Calu3 (cell line): ENCODE results near the gene AZU1. TPM values are rescaled to one million over a fixed set of nuclear protein-coding genes. Genes with fewer than 3 reads are reported as not detected.
A peak's percentile ranks its signal among the peaks of the same experiment; 100 is the strongest.

Source experiments
- BruUV-seq: library from RNA; stranded (reverse); fragments of 400-500 nt; replicated peaks from 2 replicates; lab custom pipeline; 2021; lab: Mats Ljungman, UMichigan
- CTCF ChIA-PET: fragments of 300-600 bp; sonication (Branson Sonifier 250); formaldehyde crosslinking; loops from one replicate; lab custom pipeline; 2022; ENCODE audit warnings: antibody characterized with exemption; lab: Charles Lee
- DNase-seq: peaks from one replicate; pipeline ENCODE4 v3.0.0; 2022
- H3K27ac Mint-ChIP-seq: one replicate; pipeline ENCODE4 v1.8.0; 2022; ENCODE audit warnings: mixed read lengths; ENCODE audit not compliant: unreplicated experiment
- H3K27me3 Mint-ChIP-seq: one replicate; pipeline ENCODE4 v1.8.0; 2022; ENCODE audit warnings: mixed read lengths; ENCODE audit not compliant: unreplicated experiment
- H3K36me3 Mint-ChIP-seq: one replicate; pipeline ENCODE4 v1.8.0; 2022; ENCODE audit warnings: mild to moderate bottlenecking, moderate library complexity, mixed read lengths; ENCODE audit not compliant: insufficient read depth, unreplicated experiment
- H3K4me1 Mint-ChIP-seq: one replicate; pipeline ENCODE4 v1.8.0; 2022; ENCODE audit warnings: mild to moderate bottlenecking, low read depth, mixed read lengths; ENCODE audit not compliant: unreplicated experiment
- H3K4me3 Mint-ChIP-seq: one replicate; pipeline ENCODE4 v1.8.0; 2022; ENCODE audit warnings: mild to moderate bottlenecking, low read depth, moderate library complexity, mixed read lengths; ENCODE audit not compliant: unreplicated experiment
- H3K9me3 Mint-ChIP-seq: one replicate; pipeline ENCODE4 v1.8.0; 2022; ENCODE audit warnings: low read depth, mixed read lengths; ENCODE audit not compliant: unreplicated experiment
- intact Hi-C: fragments of 100-400 bp; cut with micrococcal nuclease; formaldehyde crosslinking; loops from one replicate; pipeline ENCODE4 v1.10.0; 2022; ENCODE audit not compliant: unreplicated experiment
- total RNA-seq: library from RNA; stranded (reverse); gene quantifications from 2 replicates; pipeline ENCODE4 v1.2.3, GENCODE V29; 2022
- TF ChIP-seq, protein P1 (sequence below): fragments of 200-600 bp; IDR thresholded peaks from one replicate; pipeline ENCODE4 v1.8.0; 2022; ENCODE audit warnings: antibody characterized with exemption; ENCODE audit not compliant: unreplicated experiment

Gene AZU1
- total RNA-seq, 1 experiment from 2014 or later: not detected

DNA sequence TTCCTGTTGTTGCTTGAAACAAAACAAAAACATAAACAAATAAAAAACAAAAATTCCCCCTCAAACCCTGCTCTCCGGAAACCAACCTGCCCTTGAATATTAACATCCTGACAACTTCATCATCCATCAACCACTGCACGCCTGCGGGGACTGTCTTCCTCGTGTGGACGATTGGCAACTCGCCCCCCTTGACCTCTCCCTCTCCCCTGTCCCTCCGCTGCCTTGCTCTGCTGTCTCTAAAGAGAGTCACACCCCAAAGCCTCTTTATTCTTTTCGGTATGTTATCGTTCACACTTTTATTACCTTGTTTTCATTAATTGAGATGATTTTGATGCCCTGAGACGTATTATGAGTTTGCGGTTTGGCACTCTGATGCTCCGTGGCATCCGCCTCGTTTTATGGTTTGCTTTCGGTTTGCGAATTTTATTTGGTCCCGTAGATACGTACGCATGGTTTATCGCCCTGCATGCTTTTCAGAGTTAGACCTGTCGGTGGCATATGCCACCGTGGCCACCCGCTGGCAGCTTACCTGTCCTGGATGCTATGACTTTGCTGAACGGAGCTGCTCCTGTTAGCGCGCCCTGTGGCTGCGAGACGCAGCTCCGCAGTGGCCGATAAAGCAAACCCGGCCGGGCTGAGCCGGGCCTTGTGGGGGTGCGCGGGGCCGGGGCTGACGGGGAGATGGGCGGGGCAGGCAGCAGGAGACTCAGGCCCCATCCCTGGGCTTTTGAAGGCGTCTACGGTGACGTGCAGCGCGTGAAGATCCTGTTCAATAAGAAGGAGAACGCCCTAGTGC, 19.8 kb upstream of the AZU1 start:
- no peak for DNase-seq
- no peaks in the 10 kb centered on the region for H3K4me1 Mint-ChIP-seq
- peak overlapping the region; percentile 44 for H3K27ac Mint-ChIP-seq
- H3K9me3 Mint-ChIP-seq: no peaks in the 10 kb centered on the region
- H3K36me3 Mint-ChIP-seq: peaks cover 68% of the 10 kb centered on the region
- no TSS peak for BruUV-seq
- TF ChIP-seq, protein P1, sequence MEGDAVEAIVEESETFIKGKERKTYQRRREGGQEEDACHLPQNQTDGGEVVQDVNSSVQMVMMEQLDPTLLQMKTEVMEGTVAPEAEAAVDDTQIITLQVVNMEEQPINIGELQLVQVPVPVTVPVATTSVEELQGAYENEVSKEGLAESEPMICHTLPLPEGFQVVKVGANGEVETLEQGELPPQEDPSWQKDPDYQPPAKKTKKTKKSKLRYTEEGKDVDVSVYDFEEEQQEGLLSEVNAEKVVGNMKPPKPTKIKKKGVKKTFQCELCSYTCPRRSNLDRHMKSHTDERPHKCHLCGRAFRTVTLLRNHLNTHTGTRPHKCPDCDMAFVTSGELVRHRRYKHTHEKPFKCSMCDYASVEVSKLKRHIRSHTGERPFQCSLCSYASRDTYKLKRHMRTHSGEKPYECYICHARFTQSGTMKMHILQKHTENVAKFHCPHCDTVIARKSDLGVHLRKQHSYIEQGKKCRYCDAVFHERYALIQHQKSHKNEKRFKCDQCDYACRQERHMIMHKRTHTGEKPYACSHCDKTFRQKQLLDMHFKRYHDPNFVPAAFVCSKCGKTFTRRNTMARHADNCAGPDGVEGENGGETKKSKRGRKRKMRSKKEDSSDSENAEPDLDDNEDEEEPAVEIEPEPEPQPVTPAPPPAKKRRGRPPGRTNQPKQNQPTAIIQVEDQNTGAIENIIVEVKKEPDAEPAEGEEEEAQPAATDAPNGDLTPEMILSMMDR: no peak
- H3K4me3 Mint-ChIP-seq: no peak overlapping the region
- CTCF ChIA-PET: no interaction called here
- no peaks in the 10 kb centered on the region for H3K27me3 Mint-ChIP-seq
- intact Hi-C loops: no loop called here

DNA sequence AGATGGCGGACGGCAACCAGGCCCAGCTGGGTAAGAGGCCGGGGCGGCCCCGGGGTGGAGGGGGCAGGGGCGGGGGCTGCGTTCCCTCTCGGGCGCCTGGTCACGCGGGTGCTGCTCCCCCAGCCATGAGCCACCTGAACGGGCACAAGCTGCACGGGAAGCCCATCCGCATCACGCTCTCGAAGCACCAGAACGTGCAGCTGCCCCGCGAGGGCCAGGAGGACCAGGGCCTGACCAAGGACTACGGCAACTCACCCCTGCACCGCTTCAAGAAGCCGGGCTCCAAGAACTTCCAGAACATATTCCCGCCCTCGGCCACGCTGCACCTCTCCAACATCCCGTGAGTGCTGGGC, 19.2 kb upstream of the AZU1 start:
- Mint-ChIP-seq H3K4me1 (no peaks in the 10 kb centered on the region), H3K9me3 (no peaks in the 10 kb centered on the region), H3K27me3 (no peaks in the 10 kb centered on the region), H3K27ac (no peak overlapping the region), H3K36me3 (peaks cover 68% of the 10 kb centered on the region), H3K4me3 (no peak overlapping the region)
- TF ChIP-seq, protein P1: no peak
- CTCF ChIA-PET: no interaction called here
- BruUV-seq: no TSS peak
- intact Hi-C loops: no loop called here
- DNase-seq: no peak

DNA sequence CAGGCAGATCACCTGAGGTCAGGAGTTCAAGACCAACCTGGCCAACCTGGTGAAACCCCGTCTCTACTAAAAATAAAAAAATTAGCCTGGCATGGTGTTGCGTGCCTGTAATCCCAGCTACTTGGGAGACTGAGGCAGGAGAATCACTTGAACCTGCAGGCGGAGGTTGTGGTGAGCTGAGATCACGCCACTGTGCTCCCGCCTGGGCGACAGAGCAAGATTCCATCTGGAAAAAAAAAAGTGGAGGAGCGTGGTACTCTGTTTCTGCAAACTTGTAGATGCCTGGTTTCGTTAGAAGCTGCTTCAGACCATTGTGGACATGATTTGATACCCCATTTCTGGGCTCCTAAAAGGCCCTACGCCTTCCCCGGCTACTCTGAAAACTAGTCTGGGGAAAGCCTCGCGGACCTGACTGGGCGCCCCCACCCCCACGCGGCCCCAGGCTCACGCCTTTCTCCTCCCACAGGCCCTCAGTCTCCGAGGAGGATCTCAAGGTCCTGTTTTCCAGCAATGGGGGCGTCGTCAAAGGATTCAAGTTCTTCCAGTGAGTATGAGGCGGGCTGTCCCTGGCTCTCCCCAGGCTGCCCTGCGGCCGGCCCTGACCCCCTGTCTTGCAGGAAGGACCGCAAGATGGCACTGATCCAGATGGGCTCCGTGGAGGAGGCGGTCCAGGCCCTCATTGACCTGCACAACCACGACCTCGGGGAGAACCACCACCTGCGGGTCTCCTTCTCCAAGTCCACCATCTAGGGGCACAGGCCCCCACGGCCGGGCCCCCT, 17.4 kb upstream of the AZU1 start:
- no peak overlapping the region for H3K27ac Mint-ChIP-seq
- no peaks in the 10 kb centered on the region for H3K9me3 Mint-ChIP-seq
- no peaks in the 10 kb centered on the region for H3K27me3 Mint-ChIP-seq
- H3K4me3 Mint-ChIP-seq: no peak overlapping the region
- intact Hi-C loops: no loop called here
- CTCF ChIA-PET: no interaction called here
- BruUV-seq: no TSS peak
- TF ChIP-seq, protein P1: no peak
- H3K36me3 Mint-ChIP-seq: peaks cover 71% of the 10 kb centered on the region
- DNase-seq: no peak
- H3K4me1 Mint-ChIP-seq: no peaks in the 10 kb centered on the region

DNA sequence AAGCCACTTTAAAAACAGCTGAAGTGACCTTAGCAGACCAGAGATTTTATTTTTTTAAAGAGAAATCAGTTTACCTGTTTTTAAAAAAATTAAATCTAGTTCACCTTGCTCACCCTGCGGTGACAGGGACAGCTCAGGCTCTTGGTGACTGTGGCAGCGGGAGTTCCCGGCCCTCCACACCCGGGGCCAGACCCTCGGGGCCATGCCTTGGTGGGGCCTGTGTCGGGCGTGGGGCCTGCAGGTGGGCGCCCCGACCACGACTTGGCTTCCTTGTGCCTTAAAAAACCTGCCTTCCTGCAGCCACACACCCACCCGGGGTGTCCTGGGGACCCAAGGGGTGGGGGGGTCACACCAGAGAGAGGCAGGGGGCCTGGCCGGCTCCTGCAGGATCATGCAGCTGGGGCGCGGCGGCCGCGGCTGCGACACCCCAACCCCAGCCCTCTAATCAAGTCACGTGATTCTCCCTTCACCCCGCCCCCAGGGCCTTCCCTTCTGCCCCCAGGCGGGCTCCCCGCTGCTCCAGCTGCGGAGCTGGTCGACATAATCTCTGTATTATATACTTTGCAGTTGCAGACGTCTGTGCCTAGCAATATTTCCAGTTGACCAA, 16.7 kb upstream of the AZU1 start:
- no peak overlapping the region for H3K27ac Mint-ChIP-seq
- no TSS peak for BruUV-seq
- CTCF ChIA-PET: no interaction called here
- peaks cover 71% of the 10 kb centered on the region for H3K36me3 Mint-ChIP-seq
- DNase-seq: no peak
- peaks cover 2% of the 10 kb centered on the region for H3K27me3 Mint-ChIP-seq
- H3K4me1 Mint-ChIP-seq: no peaks in the 10 kb centered on the region
- no peak overlapping the region for H3K4me3 Mint-ChIP-seq
- H3K9me3 Mint-ChIP-seq: no peaks in the 10 kb centered on the region
- intact Hi-C loops: no loop called here
- TF ChIP-seq, protein P1: no peak
